Urinary bladder (tissue), 4 donors: ENCODE results near the gene OCRL. TPM values are rescaled to one million over a fixed set of nuclear protein-coding genes. Genes with fewer than 3 reads are reported as not detected.

Experiments
- DNase-seq: peaks from one replicate; pipeline ENCODE4 v3.0.0-alpha.2; 2015; ENCODE audit errors: extremely low spot score
- H3K27ac ChIP-seq: one replicate; pipeline ENCODE4 v1.5.1; 2013; ENCODE audit warnings: low read depth, mild to moderate bottlenecking, moderate library complexity
- H3K36me3 ChIP-seq: one replicate; pipeline ENCODE4 v1.6.1; 2013; ENCODE audit warnings: mild to moderate bottlenecking, moderate library complexity; ENCODE audit not compliant: insufficient read depth
- H3K4me1 ChIP-seq: one replicate; pipeline ENCODE4 v1.6.1; 2013; ENCODE audit warnings: mild to moderate bottlenecking, moderate library complexity; ENCODE audit not compliant: insufficient read depth
- H3K4me3 ChIP-seq: one replicate; pipeline ENCODE4 v1.5.1; 2013; ENCODE audit warnings: low read depth, low read length
- WGBS: extraction: QIAGEN DNeasy Blood & Tissue Kit; methylation state at CpG from one replicate; pipeline ENCODE4 v1.1.7; 2013; 5-methylcytosine and 5-hydroxymethylcytosine counted together
- polyA plus RNA-seq: library from polyadenylated mRNA; stranded (reverse); fragments of 200-250 nt; gene quantifications from one replicate; pipeline ENCODE4 v1.2.3, GENCODE V29; 2013
- total RNA-seq: library from RNA; depleted of rRNA; stranded (reverse); fragments of >200 nt; gene quantifications from one replicate; pipeline ENCODE4 v1.2.3, GENCODE V29; 2014
- donor health status: healthy with polysubstance abuse.
- donor health status: healthy.

Gene OCRL
- total RNA-seq (23.4 TPM), polyA plus RNA-seq (25.7 TPM)

DNA sequence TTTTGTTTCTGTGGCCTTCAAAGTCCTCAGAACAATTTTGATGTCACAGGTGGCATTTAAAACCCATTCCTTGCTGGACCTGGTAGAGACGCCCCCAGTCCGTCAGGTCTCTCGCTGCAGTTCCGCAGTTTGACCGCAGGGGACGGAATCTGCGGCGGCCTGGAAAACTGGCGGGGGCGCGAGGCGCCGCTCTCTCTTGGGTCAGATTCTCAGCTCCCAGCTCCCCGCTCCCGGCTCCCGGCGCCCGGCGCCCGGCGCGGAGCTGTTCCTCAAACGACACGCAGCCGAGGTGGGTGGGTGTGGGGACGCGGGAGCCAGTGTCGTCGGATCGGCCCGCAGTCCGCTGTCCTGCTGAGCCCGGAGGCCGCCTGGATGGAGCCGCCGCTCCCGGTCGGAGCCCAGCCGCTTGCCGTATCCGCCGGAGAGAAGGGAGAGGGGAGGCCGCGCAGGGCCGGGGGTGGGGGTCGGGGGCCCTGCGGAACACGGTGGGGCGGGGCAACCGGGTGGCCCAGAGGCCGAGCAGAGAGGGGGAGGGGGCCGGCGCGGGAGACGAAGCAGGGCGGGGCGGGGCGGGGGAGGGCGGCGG is at the start of gene OCRL:
OCRL (plus strand) TSS at position 192 of the 586 bp plus-strand sequence; CDS start at position 373, 181 bp downstream.
- no peaks in the 10 kb centered on the region for H3K36me3 ChIP-seq
- H3K4me1 ChIP-seq: no peaks in the 10 kb centered on the region
- DNase-seq: no peak
- peak within 1 kb of the TSS; percentile 59 for H3K27ac ChIP-seq
- WGBS: under 1% methylated on average over 43 of the region's 60 CpGs
- H3K4me3 ChIP-seq: peak within 1 kb of the TSS; percentile 79

- H3K36me3 ChIP-seq: no peaks in the 10 kb centered on the region
- DNase-seq: no peak
- no peak overlapping the region for H3K4me3 ChIP-seq
- H3K4me1 ChIP-seq: no peaks in the 10 kb centered on the region
- WGBS: 62% methylated on average over 2 of the region's 2 CpGs
- H3K27ac ChIP-seq: no peak overlapping the region
These were observed 49.7 kb upstream of the OCRL start for GRCh38 chrX:129490330-129490729.

- no peak for DNase-seq
- Histone ChIP-seq H3K4me1 (no peaks in the 10 kb centered on the region), H3K27ac (no peak overlapping the region), H3K4me3 (no peak overlapping the region), H3K36me3 (no peaks in the 10 kb centered on the region)
- 68% methylated on average over 4 of the region's 4 CpGs for whole genome bisulfite sequencing
These were observed 46.4 kb upstream of the OCRL start for GRCh38 chrX:129493643-129494042.

GRCh38 chrX:129494887-129495286 is 45.2 kb upstream of the OCRL start:
- DNase-seq: no peak
- H3K4me3 ChIP-seq: no peak overlapping the region
- no peaks in the 10 kb centered on the region for H3K4me1 ChIP-seq
- no peak overlapping the region for H3K27ac ChIP-seq
- 69% methylated on average over 2 of the region's 2 CpGs for WGBS
- no peaks in the 10 kb centered on the region for H3K36me3 ChIP-seq

GRCh38 chrX:129495900-129496299 is 44.2 kb upstream of the OCRL start:
- H3K4me1 ChIP-seq: no peaks in the 10 kb centered on the region
- H3K27ac ChIP-seq: no peak overlapping the region
- no peaks in the 10 kb centered on the region for H3K36me3 ChIP-seq
- DNase-seq: no peak
- no peak overlapping the region for H3K4me3 ChIP-seq
- 87% methylated on average over 5 of the region's 5 CpGs for WGBS

DNA sequence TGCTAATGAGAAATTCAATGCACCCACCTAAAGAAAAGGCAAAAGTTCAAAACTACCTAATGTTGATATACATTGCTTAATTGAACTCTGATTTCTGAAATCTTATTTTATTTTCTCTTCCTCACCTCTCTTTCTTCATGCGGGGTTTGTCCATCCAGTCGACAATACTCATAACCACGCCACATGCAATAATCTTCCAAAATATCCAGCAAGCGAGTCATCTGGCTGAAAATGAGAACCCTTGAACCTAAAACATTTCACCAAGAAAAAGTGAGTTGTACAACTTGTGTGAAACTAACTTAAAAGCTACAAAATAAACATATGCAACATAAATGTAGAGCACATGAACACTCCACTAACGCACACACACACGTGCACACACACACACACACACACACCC is 43.4 kb upstream of the OCRL start:
- no peak for DNase-seq
- Histone ChIP-seq H3K36me3 (no peaks in the 10 kb centered on the region), H3K4me1 (no peaks in the 10 kb centered on the region), H3K27ac (no peak overlapping the region), H3K4me3 (no peak overlapping the region)
- 93% methylated on average over 6 of the region's 6 CpGs for WGBS

DNA sequence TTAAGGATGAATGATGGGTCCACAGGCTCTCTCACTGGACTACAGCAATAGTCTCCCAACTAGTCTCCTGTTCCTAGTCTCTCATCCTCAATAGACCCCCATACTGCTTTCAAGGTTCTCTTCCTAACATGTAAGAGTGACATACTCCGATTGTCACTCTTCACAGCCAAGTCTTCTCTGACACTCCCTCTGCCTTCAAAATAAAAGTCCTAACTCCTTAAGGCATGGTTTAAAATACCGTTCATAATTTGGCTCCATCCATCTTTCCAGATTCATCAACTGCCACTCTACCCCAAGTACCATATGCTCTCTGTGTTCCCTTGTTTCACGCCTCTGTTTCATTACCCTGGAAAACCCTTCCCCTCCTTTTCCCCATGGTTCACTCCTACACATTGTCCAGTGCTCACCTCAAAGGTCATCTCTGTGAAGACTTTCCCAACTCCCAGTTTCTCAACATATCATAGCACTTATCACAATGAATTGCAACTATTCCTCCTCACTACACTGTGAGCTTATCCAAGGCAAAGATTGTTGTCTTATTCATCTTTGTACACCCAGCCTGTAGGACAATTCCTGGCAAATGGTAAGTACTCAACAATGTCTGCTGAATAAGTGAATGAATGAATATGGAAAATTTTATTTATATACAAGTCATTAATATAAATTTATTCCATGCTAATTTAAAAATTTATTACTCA is 42.8 kb upstream of the OCRL start:
- no peaks in the 10 kb centered on the region for H3K36me3 ChIP-seq
- no peak for DNase-seq
- WGBS: 82% methylated on average over 3 of the region's 3 CpGs

GRCh38 chrX:129510331-129510730 is 29.7 kb upstream of the OCRL start:
- Histone ChIP-seq H3K36me3 (no peaks in the 10 kb centered on the region), H3K4me1 (no peaks in the 10 kb centered on the region), H3K27ac (no peak overlapping the region), H3K4me3 (no peak overlapping the region)
- DNase-seq: no peak
- WGBS: 73% methylated on average over 7 of the region's 7 CpGs

More for the DNA sequence above, 42.8 kb upstream of the OCRL start:
- no peak overlapping the region for H3K4me3 ChIP-seq
- no peaks in the 10 kb centered on the region for H3K4me1 ChIP-seq
- no peak overlapping the region for H3K27ac ChIP-seq

GRCh38 chrX:129511689-129512088 is 28.4 kb upstream of the OCRL start:
- no peak for DNase-seq
- Histone ChIP-seq H3K36me3 (no peaks in the 10 kb centered on the region), H3K27ac (no peak overlapping the region), H3K4me1 (no peaks in the 10 kb centered on the region), H3K4me3 (no peak overlapping the region)
- WGBS: 91% methylated on average over 5 of the region's 5 CpGs

- no peak for DNase-seq
These were observed 27.6 kb upstream of the OCRL start for GRCh38 chrX:129512409-129512808.

GRCh38 chrX:129516402-129516801 is 23.7 kb upstream of the OCRL start:
- 81% methylated on average over 3 of the region's 3 CpGs for WGBS
- Histone ChIP-seq H3K4me3 (no peak overlapping the region), H3K27ac (no peak overlapping the region), H3K4me1 (no peaks in the 10 kb centered on the region), H3K36me3 (no peaks in the 10 kb centered on the region)
- DNase-seq: no peak

More at GRCh38 chrX:129512409-129512808, 27.6 kb upstream of the OCRL start:
- no peaks in the 10 kb centered on the region for H3K36me3 ChIP-seq
- no peaks in the 10 kb centered on the region for H3K4me1 ChIP-seq
- H3K4me3 ChIP-seq: no peak overlapping the region
- no peak overlapping the region for H3K27ac ChIP-seq
- 92% methylated on average over 2 of the region's 2 CpGs for whole genome bisulfite sequencing

DNA sequence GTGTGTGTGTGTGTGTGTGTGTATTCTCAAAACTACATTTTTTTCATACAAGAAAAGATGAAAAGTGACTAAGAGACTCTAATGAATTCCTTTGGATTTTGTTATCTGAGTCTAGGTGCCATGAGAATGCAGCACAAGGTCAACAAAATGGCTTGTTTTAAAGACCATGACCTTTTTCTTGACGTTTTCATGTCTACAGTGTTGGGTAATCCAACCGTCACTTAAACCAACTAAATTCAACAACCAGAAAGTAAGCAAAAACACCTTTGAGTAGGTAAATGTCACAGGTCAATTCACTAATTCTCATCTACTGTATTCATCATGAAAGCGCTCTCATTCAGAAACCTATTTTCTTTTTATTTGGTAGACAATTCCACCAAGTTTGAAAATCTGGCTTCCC is 19.9 kb upstream of the OCRL start:
- Histone ChIP-seq H3K27ac (no peak overlapping the region), H3K4me1 (no peaks in the 10 kb centered on the region), H3K4me3 (no peak overlapping the region), H3K36me3 (no peaks in the 10 kb centered on the region)
- DNase-seq: no peak
- WGBS: 72% methylated on average over 3 of the region's 3 CpGs

DNA sequence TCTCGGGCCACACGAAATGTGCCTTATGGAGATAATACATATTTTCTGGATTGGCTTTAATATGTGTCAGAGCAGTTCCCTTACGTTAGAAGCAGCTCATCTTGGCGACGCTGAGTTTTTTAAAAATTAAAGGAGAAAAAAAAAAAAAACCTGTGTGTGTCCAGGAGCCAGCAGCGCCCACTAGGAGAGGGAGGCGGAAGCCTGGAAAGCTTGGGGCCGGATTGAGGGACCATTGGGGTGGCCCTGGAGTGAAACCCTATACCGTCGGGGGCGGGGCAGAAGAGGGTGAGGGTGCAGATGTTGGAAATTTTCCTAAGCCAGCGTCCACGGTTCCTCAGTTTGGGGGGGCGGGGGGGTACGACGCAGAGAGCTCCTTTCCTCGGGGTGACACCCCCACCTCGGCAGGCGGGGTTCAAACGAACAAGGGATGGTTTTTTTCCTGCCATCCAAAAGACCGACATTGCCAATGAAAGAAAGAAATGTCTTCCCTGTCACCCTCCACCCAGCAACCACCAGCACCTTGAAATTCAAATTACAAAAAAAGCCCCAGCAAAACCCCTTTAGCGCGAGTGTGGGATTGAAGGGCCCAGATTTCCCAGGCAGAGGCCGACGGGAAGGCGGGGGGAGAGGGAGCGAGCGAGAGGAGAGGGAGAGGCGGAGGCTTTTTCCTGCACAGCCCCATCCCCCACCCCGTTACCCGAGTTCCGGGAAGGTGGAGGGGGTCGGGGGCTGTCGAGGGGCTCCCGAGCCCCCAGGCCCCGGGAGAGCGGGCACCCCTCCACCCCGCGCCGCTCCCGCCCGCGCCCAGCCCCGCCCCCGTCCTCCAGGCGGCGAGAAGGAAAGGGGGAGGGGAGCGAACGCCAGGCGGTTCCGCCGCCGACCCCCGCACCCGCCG is 17.6 kb upstream of the OCRL start:
- Histone ChIP-seq H3K36me3 (no peaks in the 10 kb centered on the region), H3K4me1 (no peaks in the 10 kb centered on the region), H3K4me3 (peak overlapping the region; percentile 85), H3K27ac (peak overlapping the region; percentile 44)
- no peak for DNase-seq
- WGBS: 1% methylated on average over 49 of the region's 56 CpGs
